Measurements from ENCODE around the gene TRIM31. TPM values are rescaled to one million over a fixed set of nuclear protein-coding genes. Genes with fewer than 3 reads are reported as not detected.

Gene TRIM31
- total and polyA plus RNA-seq, 2 donors (not counting 3 experiments of a cell fraction or from before 2014, with no cell fraction given): not detected

- dilution Hi-C loops (cut with MboI; ENCODE audit: extremely low pct_ligation_motif_present, low sequenced_read_pairs) (no loop called here), intact Hi-C loops (cut with micrococcal nuclease) (no loop called here)
- Histone ChIP-seq H4K20me1 (replicated peaks; ENCODE audit: control insufficient read depth, extremely low read depth, insufficient read depth, low read length) (no peaks in the 10 kb centered on the region), H3K9me1 (replicated peaks; ENCODE audit: control insufficient read depth, extremely low read depth, insufficient read depth, low read length) (no peaks in the 10 kb centered on the region), H3K4me2 (ENCODE audit: insufficient read depth, low read length) (no peak overlapping the region), H3K9ac (replicated peaks; ENCODE audit: extremely low read depth, insufficient read depth, low read length) (no peak overlapping the region), H3K79me2 (ENCODE audit: control insufficient read depth, insufficient read depth, low read length) (no peaks in the 10 kb centered on the region), H3K27ac (ENCODE audit: insufficient read depth, low read depth, low read length) (no peak overlapping the region), H3K9me3 (replicated peaks; ENCODE audit: control insufficient read depth, insufficient read depth, low read length) (no peaks in the 10 kb centered on the region), H3K4me3 (replicated peaks in 1 of 3; ENCODE audit: insufficient read depth in 1 of 3, low read depth in 1 of 3, low read length in 3 of 3) (no peak overlapping the region), H3K4me1 (ENCODE audit: control insufficient read depth, extremely low read depth, insufficient read depth, low read length) (peaks cover 8% of the 10 kb centered on the region), H3K27me3 (ENCODE audit: control insufficient read depth in 2 of 2, insufficient read depth in 2 of 2, low read length in 2 of 2) (peaks cover 0 to 5% of the 10 kb centered on the region in 2 experiments), H2AFZ (ENCODE audit: low read depth, low read length) (no peak overlapping the region), H3K36me3 (ENCODE audit: control insufficient read depth in 2 of 2, extremely low read depth in 1 of 2, insufficient read depth in 2 of 2, low read length in 2 of 2) (no peaks in the 10 kb centered on the region)
- ChIA-PET POLR2A (no interaction called here), CTCF (no interaction called here)
- DNase-seq (ENCODE audit: low read depth, low spot score) (no peak), FAIRE-seq (no peak)
- no TSS peak for BruUV-seq (replicated peaks)
- no peak for TF ChIP-seq MYC (IDR thresholded peaks at IDR 0.05; ENCODE audit: low read depth, low read length)
- no peak for TF ChIP-seq POLR2AphosphoS5 (IDR thresholded peaks at IDR 0.05; ENCODE audit: insufficient read depth, low read depth, low read length)
- TF ChIP-seq EZH2 (IDR thresholded peaks at IDR 0.05; ENCODE audit: borderline replicate concordance, low read depth, low read length, severe bottlenecking): no peak
- TF ChIP-seq, protein P1, sequence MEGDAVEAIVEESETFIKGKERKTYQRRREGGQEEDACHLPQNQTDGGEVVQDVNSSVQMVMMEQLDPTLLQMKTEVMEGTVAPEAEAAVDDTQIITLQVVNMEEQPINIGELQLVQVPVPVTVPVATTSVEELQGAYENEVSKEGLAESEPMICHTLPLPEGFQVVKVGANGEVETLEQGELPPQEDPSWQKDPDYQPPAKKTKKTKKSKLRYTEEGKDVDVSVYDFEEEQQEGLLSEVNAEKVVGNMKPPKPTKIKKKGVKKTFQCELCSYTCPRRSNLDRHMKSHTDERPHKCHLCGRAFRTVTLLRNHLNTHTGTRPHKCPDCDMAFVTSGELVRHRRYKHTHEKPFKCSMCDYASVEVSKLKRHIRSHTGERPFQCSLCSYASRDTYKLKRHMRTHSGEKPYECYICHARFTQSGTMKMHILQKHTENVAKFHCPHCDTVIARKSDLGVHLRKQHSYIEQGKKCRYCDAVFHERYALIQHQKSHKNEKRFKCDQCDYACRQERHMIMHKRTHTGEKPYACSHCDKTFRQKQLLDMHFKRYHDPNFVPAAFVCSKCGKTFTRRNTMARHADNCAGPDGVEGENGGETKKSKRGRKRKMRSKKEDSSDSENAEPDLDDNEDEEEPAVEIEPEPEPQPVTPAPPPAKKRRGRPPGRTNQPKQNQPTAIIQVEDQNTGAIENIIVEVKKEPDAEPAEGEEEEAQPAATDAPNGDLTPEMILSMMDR (IDR thresholded peaks at IDR 0.05; ENCODE audit: extremely low read depth in 1 of 2, insufficient read depth in 1 of 2, low read depth in 1 of 2, low read length in 2 of 2): no peak
- no peak for TF ChIP-seq GATA2 (IDR thresholded peaks at IDR 0.05; ENCODE audit: insufficient read depth, insufficient read length, low read depth, low read length)
Observed at GRCh38 chr6:30160008-30160784, 47.3 kb upstream of the TRIM31 start.

All from endothelial cell of umbilical vein (primary cell).